GM13977 (cell line): ENCODE measurements around the gene RAB32.

ENCODE experiments used
- DNase-seq: peaks from one replicate; pipeline ENCODE4 v3.0.0; 2012; ENCODE audit warnings: low spot score
- in situ Hi-C: fragments of 300-500 bp; cut with MboI; formaldehyde crosslinking; loops from one replicate; pipeline ENCODE4 v1.12.0; 2022; ENCODE audit warnings: low sequenced_read_pairs, low pct_unique_long_range_greater_than_20kb, mixed read lengths, inconsistent platforms; ENCODE audit not compliant: unreplicated experiment
- TF ChIP-seq, protein P1 (sequence below): IDR thresholded peaks from 2 replicates; pipeline ENCODE4 v1.5.1; 2012; ENCODE audit warnings: mild to moderate bottlenecking, control low read depth; ENCODE audit not compliant: insufficient read depth; ENCODE audit errors: extremely low read depth, missing control alignments

RAB32 gene

DNA sequence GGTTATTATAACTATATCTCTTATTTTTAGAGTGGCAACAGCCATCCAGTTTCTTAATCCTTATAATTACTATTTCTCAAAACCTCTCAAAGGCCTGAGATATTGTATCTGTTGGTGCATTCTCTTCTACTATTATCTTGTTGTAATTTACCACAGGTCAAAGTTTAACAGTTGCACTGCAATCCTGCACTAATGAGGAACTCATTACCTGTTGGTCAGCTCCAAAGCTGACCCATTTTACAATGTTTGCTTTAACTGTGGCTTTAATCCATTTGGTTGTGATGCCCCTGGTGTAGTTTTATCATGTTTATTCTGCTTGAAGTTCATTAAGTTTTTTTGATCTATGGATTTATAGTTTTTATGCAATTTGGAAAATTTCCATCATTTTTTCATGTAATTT lies 48.8 kb downstream of the RAB32 start:
- DNase-seq = no peak
- in situ Hi-C loops = no loop called here
- TF ChIP-seq, protein P1, sequence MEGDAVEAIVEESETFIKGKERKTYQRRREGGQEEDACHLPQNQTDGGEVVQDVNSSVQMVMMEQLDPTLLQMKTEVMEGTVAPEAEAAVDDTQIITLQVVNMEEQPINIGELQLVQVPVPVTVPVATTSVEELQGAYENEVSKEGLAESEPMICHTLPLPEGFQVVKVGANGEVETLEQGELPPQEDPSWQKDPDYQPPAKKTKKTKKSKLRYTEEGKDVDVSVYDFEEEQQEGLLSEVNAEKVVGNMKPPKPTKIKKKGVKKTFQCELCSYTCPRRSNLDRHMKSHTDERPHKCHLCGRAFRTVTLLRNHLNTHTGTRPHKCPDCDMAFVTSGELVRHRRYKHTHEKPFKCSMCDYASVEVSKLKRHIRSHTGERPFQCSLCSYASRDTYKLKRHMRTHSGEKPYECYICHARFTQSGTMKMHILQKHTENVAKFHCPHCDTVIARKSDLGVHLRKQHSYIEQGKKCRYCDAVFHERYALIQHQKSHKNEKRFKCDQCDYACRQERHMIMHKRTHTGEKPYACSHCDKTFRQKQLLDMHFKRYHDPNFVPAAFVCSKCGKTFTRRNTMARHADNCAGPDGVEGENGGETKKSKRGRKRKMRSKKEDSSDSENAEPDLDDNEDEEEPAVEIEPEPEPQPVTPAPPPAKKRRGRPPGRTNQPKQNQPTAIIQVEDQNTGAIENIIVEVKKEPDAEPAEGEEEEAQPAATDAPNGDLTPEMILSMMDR = no peak

DNA sequence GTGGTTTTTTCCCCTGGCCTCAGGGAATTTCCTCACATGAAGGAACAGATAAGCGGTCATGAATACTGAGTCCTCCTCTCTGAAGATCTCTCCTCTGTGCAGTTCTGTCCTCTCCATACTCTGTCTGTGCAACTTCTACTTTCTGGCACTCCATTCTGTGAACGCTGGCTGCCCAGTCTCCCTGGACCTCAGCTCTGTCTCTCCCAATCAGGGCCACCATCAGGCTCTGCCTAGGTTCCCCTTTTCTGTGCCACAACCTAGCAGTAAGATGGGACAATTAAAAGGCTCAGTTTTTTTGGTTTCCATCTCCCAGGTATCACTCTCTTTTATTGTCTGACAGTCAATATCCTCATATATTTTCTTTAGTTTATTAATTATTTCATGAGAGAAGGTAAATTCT lies 50.4 kb downstream of the RAB32 start:
- TF ChIP-seq, protein P1 = no peak
- in situ Hi-C loops = no loop called here
- no peak for DNase-seq

DNA sequence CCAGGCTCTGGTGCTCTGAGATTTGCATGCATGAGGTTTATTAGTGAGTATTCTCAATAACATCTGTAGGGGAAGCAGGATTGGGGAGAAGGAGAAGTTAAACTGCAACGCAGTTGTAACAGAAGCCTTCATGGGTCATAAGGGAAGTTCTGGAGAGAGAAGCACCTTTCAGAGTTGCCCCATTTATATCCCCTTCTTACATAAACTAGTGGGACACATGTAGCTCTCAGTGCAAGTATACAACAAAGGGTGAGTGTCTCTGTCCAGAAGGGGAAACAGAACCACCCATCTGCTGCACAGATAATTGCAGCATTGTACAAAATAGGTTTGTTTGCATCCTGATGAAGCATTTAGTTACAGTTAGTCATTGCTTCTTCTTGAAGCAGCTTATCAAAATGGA lies 50.9 kb downstream of the RAB32 start:
- TF ChIP-seq, protein P1 = no peak
- in situ Hi-C loops = no loop called here
- no peak for DNase-seq

DNA sequence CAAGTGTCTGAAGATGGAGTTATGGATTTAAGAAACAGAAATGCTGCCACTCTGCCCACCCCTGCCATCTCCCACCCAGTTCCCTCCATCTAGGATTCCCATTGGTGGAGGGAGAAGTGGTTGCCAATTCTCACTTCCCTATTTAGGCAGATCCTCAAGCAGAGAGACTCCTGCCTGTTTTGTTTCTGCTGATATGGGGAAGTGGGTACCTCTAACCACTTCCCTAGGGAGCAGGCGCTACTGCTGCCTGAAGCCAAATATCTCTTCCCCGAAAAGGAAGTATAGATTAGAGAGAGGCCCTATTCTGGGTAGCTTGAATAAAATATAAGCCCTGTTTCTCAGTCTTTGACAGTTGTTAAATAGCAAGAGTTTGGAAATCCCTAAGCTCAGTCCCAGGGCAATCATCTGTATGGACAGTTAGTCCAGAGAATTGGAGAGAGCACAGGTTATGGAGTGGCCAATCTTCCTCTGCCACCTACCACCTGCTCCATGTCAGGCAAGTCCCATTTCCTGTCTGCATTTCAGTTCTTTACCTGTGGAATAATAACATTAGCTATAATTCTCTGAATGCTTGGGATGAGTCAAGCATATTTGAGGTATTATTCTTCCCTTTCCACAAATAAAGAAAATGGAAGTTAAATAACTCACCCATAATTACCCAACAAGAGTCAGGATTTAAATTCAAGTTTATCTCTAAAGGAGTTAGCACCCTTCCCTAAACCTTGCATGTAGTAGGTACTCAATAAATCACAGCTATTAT lies 52.5 kb downstream of the RAB32 start:
- no peak for DNase-seq
- in situ Hi-C loops = no loop called here

DNA sequence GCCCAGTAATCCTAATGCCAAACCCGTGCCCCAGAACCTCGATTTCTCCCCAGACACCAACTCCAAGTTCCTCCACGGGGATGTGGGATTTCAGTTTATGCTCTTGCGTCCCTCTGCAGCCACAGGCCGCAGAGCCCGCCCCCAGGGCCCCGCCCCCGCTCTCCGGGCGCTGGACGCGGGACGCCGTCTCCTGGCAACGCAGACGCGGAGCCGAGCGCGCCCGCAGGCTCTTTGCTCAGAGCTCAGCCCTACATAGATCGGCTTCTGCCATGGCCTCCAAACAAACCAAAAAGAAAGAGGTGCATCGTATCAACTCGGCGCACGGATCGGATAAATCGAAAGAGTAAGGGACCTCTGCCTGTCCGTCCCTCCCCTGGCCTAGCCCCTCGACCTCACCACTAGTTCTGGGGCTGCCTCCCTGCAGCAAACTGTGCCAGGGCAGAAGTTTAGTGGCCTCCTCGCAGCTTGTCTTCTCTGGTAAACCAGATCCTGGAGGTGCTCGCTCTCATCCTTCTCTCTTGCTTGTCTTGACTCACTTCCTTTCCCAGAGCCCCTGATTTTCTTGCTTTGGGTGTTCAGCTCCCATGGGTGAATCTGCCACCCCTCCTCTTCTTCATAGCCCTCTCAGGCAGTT lies 55.3 kb downstream of the RAB32 start, which contains the start of gene ADGB:
Gene ADGB (plus strand): TSS at position 201 of the 634 bp plus-strand sequence. CDS start 69 bp downstream, at position 270.
- no peak for DNase-seq
- in situ Hi-C loops = no loop called here
- TF ChIP-seq, protein P1 = no peak

More for the DNA sequence above, 52.5 kb downstream of the RAB32 start:
- TF ChIP-seq, protein P1 = no peak

DNA sequence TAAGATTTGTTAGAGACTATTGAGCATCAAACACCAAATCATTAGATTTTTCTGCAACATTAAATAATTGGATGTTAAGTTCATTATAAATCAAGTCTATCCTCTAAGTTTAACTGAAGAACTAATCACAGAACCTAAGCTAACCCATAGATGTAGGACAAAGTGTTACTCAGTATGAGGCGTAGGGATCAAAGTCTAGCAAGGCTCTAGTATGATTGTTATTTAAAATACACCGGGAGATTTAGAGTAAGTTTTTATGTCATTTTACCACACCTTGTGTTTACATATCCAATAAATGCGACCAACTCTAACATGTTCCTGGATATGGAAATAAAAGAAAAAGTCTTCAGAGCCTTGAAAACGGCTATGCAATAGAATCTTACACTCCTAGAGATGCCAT lies 57.7 kb downstream of the RAB32 start:
- in situ Hi-C loops = no loop called here
- TF ChIP-seq, protein P1 = no peak
- DNase-seq = no peak
